Cardiac muscle cell (in vitro differentiated cells and primary cell): ENCODE data around the gene PTPRT. TPM values are rescaled to one million over a fixed set of nuclear protein-coding genes. Genes with fewer than 3 reads are reported as not detected.

Source experiments
- DNase-seq, 2 donors: peaks; one replicate each; pipeline versions ENCODE4 v3.0.0 to v3.0.0-alpha.2; 2010 to 2017; ENCODE audit warnings: low read depth in 1 of 2, low spot score in 1 of 2
- H3K27ac ChIP-seq: fragments of 200-600 bp; sonication (generic); 2 replicates; pipeline ENCODE4 v1.5.1; 2016
- H3K27me3 ChIP-seq: fragments of 200-600 bp; sonication (generic); 2 replicates; pipeline ENCODE4 v1.6.0; 2016; ENCODE audit warnings: control low read depth
- H3K36me3 ChIP-seq: fragments of 200-600 bp; sonication (generic); 2 replicates; pipeline ENCODE4 v1.5.1; 2016; ENCODE audit warnings: control low read depth
- H3K4me1 ChIP-seq: fragments of 200-600 bp; sonication (generic); 2 replicates; pipeline ENCODE4 v1.8.1; 2017; ENCODE audit warnings: low read depth, mild to moderate bottlenecking, mixed run types
- H3K4me3 ChIP-seq: fragments of 200-600 bp; sonication (generic); 2 replicates; pipeline ENCODE4 v1.5.1; 2016; ENCODE audit warnings: mild to moderate bottlenecking
- H3K9me3 ChIP-seq: fragments of 200-600 bp; sonication (generic); 2 replicates; pipeline ENCODE4 v1.5.1; 2017; ENCODE audit warnings: low read depth, mild to moderate bottlenecking, control low read depth
- CTCF ChIP-seq: IDR thresholded peaks from 2 replicates; pipeline ENCODE4 v1.5.1; 2012; ENCODE audit warnings: low read depth, mild to moderate bottlenecking, low read length
- polyA plus RNA-seq: library from polyadenylated mRNA; unstranded; fragments of >200 nt; fragmentation: Nextera tagmentation; extraction: Ambion mirVana; gene quantifications from 2 replicates; pipeline ENCODE4 v1.2.1, GENCODE V29; 2016
- total RNA-seq: library from RNA; depleted of rRNA; stranded (reverse); fragments of >200 nt; gene quantifications from 2 replicates; pipeline ENCODE4 v1.2.3, GENCODE V29; 2016

PTPRT gene
- total and polyA plus RNA-seq, 2 experiments from 2014 or later, result 0.30 to 1.4 TPM

GRCh38 chr20:42795111-42795695 is 394.5 kb downstream of the PTPRT start:
- Histone ChIP-seq H3K9me3 (no peaks in the 10 kb centered on the region), H3K4me1 (no peaks in the 10 kb centered on the region)
- no peak for DNase-seq

GRCh38 chr20:42792052-42792451 is 397.7 kb downstream of the PTPRT start:
- Histone ChIP-seq H3K27me3 (no peaks in the 10 kb centered on the region), H3K36me3 (no peaks in the 10 kb centered on the region), H3K4me1 (no peaks in the 10 kb centered on the region), H3K27ac (no peak overlapping the region), H3K4me3 (no peak overlapping the region), H3K9me3 (no peaks in the 10 kb centered on the region)
- DNase-seq, result no peak
- no peak for TF ChIP-seq CTCF

More at GRCh38 chr20:42795111-42795695, 394.5 kb downstream of the PTPRT start:
- Histone ChIP-seq H3K27me3 (no peaks in the 10 kb centered on the region), H3K36me3 (no peaks in the 10 kb centered on the region), H3K27ac (no peak overlapping the region), H3K4me3 (no peak overlapping the region)
- no peak for TF ChIP-seq CTCF

DNA sequence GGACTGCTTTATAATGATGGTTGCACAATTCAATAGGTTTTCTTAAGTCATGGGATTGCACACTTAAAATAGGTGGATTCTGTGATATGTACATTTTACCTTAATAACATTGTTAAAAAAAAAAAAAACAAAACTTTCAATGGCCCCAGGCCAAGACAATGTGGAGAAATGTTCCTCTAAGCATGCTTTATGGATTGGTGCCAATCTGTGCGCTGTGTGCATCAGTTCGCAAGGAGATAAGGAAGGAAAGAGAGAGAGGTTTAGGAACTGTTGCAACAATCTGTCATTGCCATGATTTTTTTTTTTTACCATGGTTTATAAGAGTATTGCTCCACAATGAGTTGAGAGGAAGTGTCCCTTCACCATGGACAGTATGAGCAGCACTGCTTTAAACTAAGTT is 399.6 kb downstream of the PTPRT start:
- no peak for TF ChIP-seq CTCF
- DNase-seq, result no peak
- no peak overlapping the region for H3K27ac ChIP-seq

GRCh38 chr20:42788707-42789106 is 401.0 kb downstream of the PTPRT start:
- no peaks in the 10 kb centered on the region for H3K27me3 ChIP-seq
- no peaks in the 10 kb centered on the region for H3K9me3 ChIP-seq
- no peak for DNase-seq
- H3K4me1 ChIP-seq, result no peaks in the 10 kb centered on the region
- H3K27ac ChIP-seq, result no peak overlapping the region
- no peak overlapping the region for H3K4me3 ChIP-seq
- H3K36me3 ChIP-seq, result no peaks in the 10 kb centered on the region
- TF ChIP-seq CTCF, result no peak

More for the DNA sequence above, 399.6 kb downstream of the PTPRT start:
- H3K4me1 ChIP-seq, result no peaks in the 10 kb centered on the region
- H3K36me3 ChIP-seq, result no peaks in the 10 kb centered on the region
- H3K4me3 ChIP-seq, result no peak overlapping the region
- H3K27me3 ChIP-seq, result no peaks in the 10 kb centered on the region
- no peaks in the 10 kb centered on the region for H3K9me3 ChIP-seq

GRCh38 chr20:42785041-42785440 is 404.7 kb downstream of the PTPRT start:
- TF ChIP-seq CTCF, result no peak
- no peaks in the 10 kb centered on the region for H3K27me3 ChIP-seq
- H3K9me3 ChIP-seq, result no peaks in the 10 kb centered on the region
- no peak overlapping the region for H3K4me3 ChIP-seq
- no peak for DNase-seq
- H3K36me3 ChIP-seq, result no peaks in the 10 kb centered on the region
- H3K4me1 ChIP-seq, result no peaks in the 10 kb centered on the region
- H3K27ac ChIP-seq, result no peak overlapping the region
